Measurements from ENCODE around the gene DHODH.
A peak's percentile ranks its signal among the peaks of the same experiment; 100 is the strongest.
"Not testable (repeated sequence)": the region's sequence is repeated elsewhere in the genome, so short reads cannot be mapped to it uniquely, and the experiment has no call there.

The DHODH gene

DNA sequence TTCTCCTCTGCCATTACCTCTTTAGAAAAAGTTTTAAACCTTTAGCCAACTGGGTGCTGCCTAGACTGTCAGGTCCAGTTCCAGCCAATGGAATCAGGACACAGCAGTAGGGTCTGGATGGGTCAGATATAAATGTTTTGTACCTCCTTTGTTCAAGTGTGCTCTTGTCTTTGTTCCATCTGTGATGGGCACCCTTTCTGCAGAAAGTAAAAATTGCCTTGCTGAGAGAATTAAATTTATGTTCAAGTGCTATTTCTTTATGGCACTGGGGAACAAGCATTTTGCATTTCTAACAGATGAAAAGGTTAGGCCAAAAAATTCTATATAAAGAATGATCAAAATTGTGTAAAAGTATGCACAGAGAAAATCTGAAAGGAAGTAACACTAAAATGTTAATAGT is 40.6 kb downstream of the DHODH start:
- TF ChIP-seq, protein P1, sequence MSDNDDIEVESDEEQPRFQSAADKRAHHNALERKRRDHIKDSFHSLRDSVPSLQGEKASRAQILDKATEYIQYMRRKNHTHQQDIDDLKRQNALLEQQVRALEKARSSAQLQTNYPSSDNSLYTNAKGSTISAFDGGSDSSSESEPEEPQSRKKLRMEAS (IDR thresholded peaks at IDR 0.05; ENCODE audit: low read depth, low read length), result no peak
- TF ChIP-seq POLR2A (IDR thresholded peaks at IDR 0.05; ENCODE audit: extremely low read depth, insufficient read length) (no peak), MYC (IDR thresholded peaks at IDR 0.05; ENCODE audit: low read depth, low read length) (no peak)
- TF ChIP-seq, protein P2, sequence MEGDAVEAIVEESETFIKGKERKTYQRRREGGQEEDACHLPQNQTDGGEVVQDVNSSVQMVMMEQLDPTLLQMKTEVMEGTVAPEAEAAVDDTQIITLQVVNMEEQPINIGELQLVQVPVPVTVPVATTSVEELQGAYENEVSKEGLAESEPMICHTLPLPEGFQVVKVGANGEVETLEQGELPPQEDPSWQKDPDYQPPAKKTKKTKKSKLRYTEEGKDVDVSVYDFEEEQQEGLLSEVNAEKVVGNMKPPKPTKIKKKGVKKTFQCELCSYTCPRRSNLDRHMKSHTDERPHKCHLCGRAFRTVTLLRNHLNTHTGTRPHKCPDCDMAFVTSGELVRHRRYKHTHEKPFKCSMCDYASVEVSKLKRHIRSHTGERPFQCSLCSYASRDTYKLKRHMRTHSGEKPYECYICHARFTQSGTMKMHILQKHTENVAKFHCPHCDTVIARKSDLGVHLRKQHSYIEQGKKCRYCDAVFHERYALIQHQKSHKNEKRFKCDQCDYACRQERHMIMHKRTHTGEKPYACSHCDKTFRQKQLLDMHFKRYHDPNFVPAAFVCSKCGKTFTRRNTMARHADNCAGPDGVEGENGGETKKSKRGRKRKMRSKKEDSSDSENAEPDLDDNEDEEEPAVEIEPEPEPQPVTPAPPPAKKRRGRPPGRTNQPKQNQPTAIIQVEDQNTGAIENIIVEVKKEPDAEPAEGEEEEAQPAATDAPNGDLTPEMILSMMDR (IDR thresholded peaks at IDR 0.05; ENCODE audit: low read depth, low read length), result no peak
- no peak overlapping the region for H3K4me3 ChIP-seq (ENCODE audit: low read depth, low read length)
- DNase-seq (ENCODE audit: low read depth), result no peak

DNA sequence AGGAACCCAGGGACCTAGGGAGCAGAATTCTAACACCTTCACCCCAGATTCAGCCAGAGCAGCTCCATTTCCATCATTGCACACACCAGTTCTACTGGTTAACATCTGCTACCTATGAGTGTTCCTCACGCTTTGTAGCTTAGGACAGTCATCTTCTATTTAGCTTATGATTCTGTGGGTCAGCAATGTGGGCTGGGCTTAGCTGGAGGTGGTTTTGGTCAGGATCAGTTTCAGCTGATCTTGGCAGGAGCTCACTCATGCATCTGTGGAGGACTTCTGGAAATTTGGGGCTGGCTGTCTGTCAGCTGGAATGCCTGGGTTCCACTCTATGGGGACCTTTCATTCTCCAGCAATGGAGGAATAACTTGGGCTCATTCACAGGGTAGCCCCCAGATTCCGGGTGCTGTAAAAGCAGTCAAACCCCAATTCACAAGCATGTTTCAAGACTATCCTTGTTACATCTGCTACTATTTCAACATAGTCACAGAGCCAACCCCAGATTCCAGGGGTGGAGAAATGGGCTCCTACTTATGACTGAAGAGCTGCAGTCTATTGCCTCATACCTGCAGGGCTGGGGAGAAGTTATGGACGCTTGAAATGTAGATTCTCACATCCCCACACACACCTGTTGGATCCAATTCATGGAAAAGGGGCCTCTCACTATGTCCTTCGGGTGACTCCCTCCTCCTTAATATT is 42.4 kb downstream of the DHODH start:
- H3K4me3 ChIP-seq (ENCODE audit: low read depth, low read length), result no peak overlapping the region
- DNase-seq (ENCODE audit: low read depth), result peak; percentile 71
- TF ChIP-seq, protein P2 (IDR thresholded peaks at IDR 0.05; ENCODE audit: low read depth, low read length), result no peak

DNA sequence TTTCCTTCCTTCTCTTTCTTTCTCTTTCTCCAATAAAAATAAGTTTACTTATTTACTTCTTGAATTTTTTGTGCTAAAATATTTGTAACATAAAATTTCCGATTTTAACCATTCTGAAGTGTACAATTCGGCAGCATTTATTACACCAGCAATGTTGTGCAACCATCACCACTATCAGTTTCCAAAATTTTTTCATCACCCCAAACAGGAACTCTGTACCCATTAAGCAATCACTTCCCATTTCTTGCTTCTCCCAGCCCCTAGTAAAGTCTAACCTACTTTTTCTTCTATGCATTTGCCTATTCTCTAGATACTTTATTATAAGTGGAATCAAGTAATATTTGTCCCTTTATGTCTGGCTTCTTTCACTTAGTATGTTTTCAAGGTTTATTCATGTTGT is 43.3 kb downstream of the DHODH start:
- DNase-seq (ENCODE audit: low read depth), result peak; percentile 82
- H3K4me3 ChIP-seq (ENCODE audit: low read depth, low read length), result peak overlapping the region; percentile 40
- TF ChIP-seq, protein P2 (IDR thresholded peaks at IDR 0.05; ENCODE audit: low read depth, low read length), result no peak
- TF ChIP-seq, protein P1 (IDR thresholded peaks at IDR 0.05; ENCODE audit: low read depth, low read length), result no peak
- no peak for TF ChIP-seq MYC (IDR thresholded peaks at IDR 0.05; ENCODE audit: low read depth, low read length)
- no peak for TF ChIP-seq POLR2A (IDR thresholded peaks at IDR 0.05; ENCODE audit: extremely low read depth, insufficient read length)

DNA sequence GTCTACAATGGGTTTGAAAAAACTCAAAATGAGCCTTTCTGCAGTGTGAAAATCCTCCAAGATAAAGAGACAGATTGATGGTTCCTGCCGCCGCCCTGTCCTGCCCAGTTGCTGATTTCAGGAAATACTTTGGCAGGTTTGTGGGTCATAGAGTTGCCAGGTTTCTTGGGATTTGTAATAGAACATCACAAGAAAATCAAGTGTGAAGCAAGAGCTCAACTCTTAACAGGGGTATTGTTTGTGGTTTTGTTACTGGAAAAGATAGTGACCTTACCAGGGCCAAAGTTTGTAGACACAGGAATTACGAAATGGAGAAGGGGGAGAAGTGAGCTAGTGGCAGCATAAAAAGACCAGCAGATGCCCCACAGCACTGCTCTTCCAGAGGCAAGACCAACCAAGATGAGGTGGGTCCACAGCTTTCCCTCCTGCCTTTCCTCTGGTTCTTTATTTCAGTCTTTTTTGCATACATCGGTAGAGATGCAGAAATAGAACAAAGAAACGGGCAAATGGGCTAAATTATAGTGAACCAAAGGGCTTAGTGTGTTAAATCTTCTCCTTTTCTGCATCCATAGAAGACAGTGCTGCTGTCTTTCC is 45.8 kb downstream of the DHODH start, which contains the start of gene HP:
Gene HP, plus strand, starts transcription at position 252 of the 594 bp plus-strand sequence. Its CDS starts 148 bp downstream, at position 400.
- H3K4me3 ChIP-seq (ENCODE audit: low read depth, low read length), result not testable (repeated sequence)
- peak; percentile 86 for DNase-seq (ENCODE audit: low read depth)

DNA sequence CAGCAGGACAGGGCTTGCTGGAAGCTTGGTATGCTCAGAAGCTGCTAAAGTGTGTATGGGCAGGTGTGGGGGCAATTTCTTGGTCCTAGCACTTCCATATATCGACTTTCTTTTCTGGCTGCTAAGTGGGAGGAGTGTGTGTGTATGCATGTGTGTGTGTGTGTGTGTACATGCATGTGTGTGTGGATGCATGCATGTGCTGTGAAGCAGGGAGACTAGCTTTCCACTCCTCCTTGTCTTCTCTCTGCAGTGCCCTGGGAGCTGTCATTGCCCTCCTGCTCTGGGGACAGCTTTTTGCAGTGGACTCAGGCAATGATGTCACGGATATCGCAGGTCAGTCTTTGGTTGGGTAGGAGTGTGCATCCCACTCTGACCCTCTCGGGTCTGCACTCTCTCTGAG is 47.4 kb downstream of the DHODH start:
- DNase-seq (ENCODE audit: low read depth), result no peak
- TF ChIP-seq POLR2A (IDR thresholded peaks at IDR 0.05; ENCODE audit: extremely low read depth, insufficient read length) (no peak), MYC (IDR thresholded peaks at IDR 0.05; ENCODE audit: low read depth, low read length) (no peak)
- TF ChIP-seq, protein P2 (IDR thresholded peaks at IDR 0.05; ENCODE audit: low read depth, low read length), result no peak
- TF ChIP-seq, protein P1 (IDR thresholded peaks at IDR 0.05; ENCODE audit: low read depth, low read length), result no peak
- H3K4me3 ChIP-seq (ENCODE audit: low read depth, low read length), result no peak overlapping the region

DNA sequence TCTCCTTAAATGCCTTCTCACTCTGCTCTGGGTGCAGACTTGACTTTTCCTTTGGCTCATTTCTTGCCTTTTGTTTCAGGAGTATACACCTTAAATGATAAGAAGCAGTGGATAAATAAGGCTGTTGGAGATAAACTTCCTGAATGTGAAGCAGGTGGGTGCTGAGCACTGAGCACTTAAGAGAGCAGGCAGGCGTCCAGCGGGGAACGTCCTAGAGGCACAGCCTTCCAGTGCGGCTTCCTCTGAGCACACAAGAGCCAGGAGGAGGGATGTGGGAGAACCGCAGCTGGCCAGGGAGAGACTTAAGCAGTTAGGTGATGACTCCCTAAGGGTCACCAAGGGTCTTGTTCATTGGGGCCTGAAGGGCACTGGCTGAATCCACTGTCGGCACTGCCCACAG is 48.8 kb downstream of the DHODH start:
- H3K4me3 ChIP-seq (ENCODE audit: low read depth, low read length); DNase-seq (ENCODE audit: low read depth): not testable (repeated sequence)

DNA sequence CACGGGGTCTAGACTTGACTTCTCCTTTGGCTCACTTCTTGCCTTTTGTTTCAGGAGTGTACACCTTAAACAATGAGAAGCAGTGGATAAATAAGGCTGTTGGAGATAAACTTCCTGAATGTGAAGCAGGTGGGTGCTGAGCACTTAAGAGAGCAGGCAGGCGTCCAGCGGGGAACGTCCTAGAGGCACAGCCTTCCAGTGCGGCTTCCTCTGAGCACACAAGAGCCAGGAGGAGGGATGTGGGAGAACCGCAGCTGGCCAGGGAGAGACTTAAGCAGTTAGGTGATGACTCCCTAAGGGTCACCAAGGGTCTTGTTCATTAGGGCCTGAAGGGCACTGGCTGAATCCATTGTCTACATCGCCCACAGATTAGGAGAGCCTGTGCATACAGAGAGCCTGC is 50.5 kb downstream of the DHODH start:
- DNase-seq (ENCODE audit: low read depth); H3K4me3 ChIP-seq (ENCODE audit: low read depth, low read length): not testable (repeated sequence)

All from NB4 (cell line).